GM12892 (cell line): ENCODE results near the gene ANO1.

ENCODE experiments used
- POLR2A ChIP-seq: IDR thresholded peaks from 2 replicates; pipeline ENCODE4 v1.6.1; 2011; ENCODE audit warnings: low read depth, low read length, control low read depth
- POLR2AphosphoS5 ChIP-seq: IDR thresholded peaks from 2 replicates; pipeline ENCODE4 v1.6.1; 2011; ENCODE audit warnings: low read depth, low read length, control low read depth
- TAF1 ChIP-seq: IDR thresholded peaks from 2 replicates; pipeline ENCODE4 v1.6.1; 2011; ENCODE audit warnings: low read depth, mild to moderate bottlenecking, control low read depth, low read length, borderline replicate concordance

DNA sequence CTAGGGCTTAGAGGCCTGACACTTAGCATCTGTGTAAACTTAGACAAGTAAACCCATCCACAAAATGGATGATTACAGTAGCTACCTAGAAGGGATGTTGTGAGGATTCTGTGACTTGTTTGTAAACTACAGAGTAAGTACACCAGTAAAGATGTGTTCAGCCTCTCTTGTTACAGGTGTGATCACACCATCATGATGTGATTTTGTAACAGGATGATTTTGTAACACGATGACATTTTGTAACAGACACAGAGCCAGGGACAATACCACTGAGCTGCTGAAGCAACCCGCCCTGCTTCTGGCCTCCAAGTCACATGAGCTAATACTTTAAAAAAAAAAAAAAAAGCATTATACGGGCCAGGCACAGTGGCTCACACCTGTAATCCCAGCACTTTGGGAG lies 142.0 kb downstream of the ANO1 start:
- TF ChIP-seq POLR2A (no peak), POLR2AphosphoS5 (no peak), TAF1 (no peak)
